Activated naive CD4-positive, alpha-beta T cell treated with Interleukin-2 at 50 U/mL for 16 hours (primary cell): ENCODE results near the gene DNAH10.
"Not testable (repeated sequence)": the region's sequence is repeated elsewhere in the genome, so short reads cannot be mapped to it uniquely, and the experiment has no call there.

ENCODE experiments used
- DNase-seq: peaks from one replicate; pipeline ENCODE4 v3.0.0-alpha.2; 2020

The DNAH10 gene

GRCh38 chr12:123938679-123939480 is 176.8 kb downstream of the DNAH10 start:
- DNase-seq: no peak

- no peak for DNase-seq
Measured at GRCh38 chr12:123939716-123940626, 177.9 kb downstream of the DNAH10 start.

GRCh38 chr12:123940627-123940966 is 178.5 kb downstream of the DNAH10 start:
- no peak for DNase-seq

GRCh38 chr12:123941000-123941399 is 178.9 kb downstream of the DNAH10 start:
- no peak for DNase-seq

GRCh38 chr12:123941624-123942237 is 179.6 kb downstream of the DNAH10 start:
- no peak for DNase-seq

- no peak for DNase-seq
Measured at GRCh38 chr12:123942238-123942653, 180.1 kb downstream of the DNAH10 start.

GRCh38 chr12:123942911-123943648 is 181.0 kb downstream of the DNAH10 start:
- DNase-seq: no peak

GRCh38 chr12:123943816-123944215 is 181.7 kb downstream of the DNAH10 start:
- DNase-seq: no peak

GRCh38 chr12:123944696-123945095 is 182.6 kb downstream of the DNAH10 start:
- no peak for DNase-seq

GRCh38 chr12:123945287-123946151 is 183.4 kb downstream of the DNAH10 start:
- no peak for DNase-seq

GRCh38 chr12:123946152-123946515 is 184.0 kb downstream of the DNAH10 start:
- DNase-seq: no peak

- DNase-seq: not testable (repeated sequence)
Measured at GRCh38 chr12:123946516-123947505, 184.7 kb downstream of the DNAH10 start.

GRCh38 chr12:123947531-123947930 is 185.4 kb downstream of the DNAH10 start:
- not testable (repeated sequence) for DNase-seq

GRCh38 chr12:123948401-123948795 is 186.3 kb downstream of the DNAH10 start:
- DNase-seq: no peak

GRCh38 chr12:123948796-123949769 is 187.0 kb downstream of the DNAH10 start:
- DNase-seq: no peak

- DNase-seq: no peak
Measured at GRCh38 chr12:123949770-123950165, 187.7 kb downstream of the DNAH10 start.

GRCh38 chr12:123950476-123951349 is 188.6 kb downstream of the DNAH10 start:
- DNase-seq: no peak

- DNase-seq: no peak
Measured at GRCh38 chr12:123951467-123951866, 189.4 kb downstream of the DNAH10 start.
